ENCODE measurements around the gene CCNY. TPM values are rescaled to one million over a fixed set of nuclear protein-coding genes. Genes with fewer than 3 reads are reported as not detected.

Gene CCNY
- total RNA-seq, 2 donors from 2014 or later, result 40.1 to 84.6 TPM

- Histone ChIP-seq H3K4me1 (ENCODE audit: control insufficient read depth in 1 of 2, low read depth in 2 of 2) (peaks cover 6 to 8% of the 10 kb centered on the region in 2 donors), H3K27me3 (replicated peaks; ENCODE audit: insufficient read depth) (no peaks in the 10 kb centered on the region), H3K36me3 (no peaks in the 10 kb centered on the region), H3K27ac (no peak overlapping the region), H3K4me3 (no peak overlapping the region), H3K9me3 (no peaks in the 10 kb centered on the region)
- ATAC-seq (ENCODE audit: insufficient number of reproducible peaks, low FRiP score, low read depth) (no peak), DNase-seq (ENCODE audit: low spot score) (no peak)
- TF ChIP-seq CTCF (IDR thresholded peaks at IDR 0.05), result no peak
Measured at GRCh38 chr10:35545079-35545657, 208.9 kb downstream of the CCNY start.

- no peak for TF ChIP-seq CTCF (IDR thresholded peaks at IDR 0.05)
- no peaks in the 10 kb centered on the region for H3K36me3 ChIP-seq
- no peak overlapping the region for H3K27ac ChIP-seq
- H3K4me3 ChIP-seq, result no peak overlapping the region
- no peaks in the 10 kb centered on the region for H3K9me3 ChIP-seq
- peaks cover 6 to 8% of the 10 kb centered on the region in 2 donors for H3K4me1 ChIP-seq (ENCODE audit: control insufficient read depth in 1 of 2, low read depth in 2 of 2)
- DNase-seq (ENCODE audit: low spot score), result no peak
- no peaks in the 10 kb centered on the region for H3K27me3 ChIP-seq (replicated peaks; ENCODE audit: insufficient read depth)
- ATAC-seq (ENCODE audit: insufficient number of reproducible peaks, low FRiP score, low read depth), result no peak
Measured at GRCh38 chr10:35545878-35546590, 209.7 kb downstream of the CCNY start.

- Histone ChIP-seq H3K4me1 (ENCODE audit: control insufficient read depth in 1 of 2, low read depth in 2 of 2) (peaks cover 6 to 8% of the 10 kb centered on the region in 2 donors), H3K4me3 (no peak overlapping the region), H3K27me3 (replicated peaks; ENCODE audit: insufficient read depth) (no peaks in the 10 kb centered on the region), H3K9me3 (no peaks in the 10 kb centered on the region), H3K36me3 (no peaks in the 10 kb centered on the region), H3K27ac (no peak overlapping the region)
- ATAC-seq (ENCODE audit: insufficient number of reproducible peaks, low FRiP score, low read depth) (no peak), DNase-seq (ENCODE audit: low spot score) (no peak)
- TF ChIP-seq CTCF (IDR thresholded peaks at IDR 0.05), result no peak
Measured at GRCh38 chr10:35546824-35547225, 210.5 kb downstream of the CCNY start.

GRCh38 chr10:35552650-35553342, 216.5 kb downstream of the CCNY start:
- DNase-seq (ENCODE audit: low spot score), result no peak
- TF ChIP-seq CTCF (IDR thresholded peaks at IDR 0.05), result no peak
- no peak for ATAC-seq (ENCODE audit: insufficient number of reproducible peaks, low FRiP score, low read depth)
- no peaks in the 10 kb centered on the region for H3K27me3 ChIP-seq (replicated peaks; ENCODE audit: insufficient read depth)
- no peak overlapping the region for H3K27ac ChIP-seq
- H3K4me1 ChIP-seq (ENCODE audit: control insufficient read depth in 1 of 2, low read depth in 2 of 2), result no peaks in the 10 kb centered on the region
- peaks cover 9% of the 10 kb centered on the region for H3K36me3 ChIP-seq
- H3K4me3 ChIP-seq, result no peak overlapping the region
- H3K9me3 ChIP-seq, result no peaks in the 10 kb centered on the region

GRCh38 chr10:35554036-35554435, 217.7 kb downstream of the CCNY start:
- no peak overlapping the region for H3K27ac ChIP-seq
- TF ChIP-seq CTCF (IDR thresholded peaks at IDR 0.05), result no peak
- peaks cover 9% of the 10 kb centered on the region for H3K36me3 ChIP-seq
- DNase-seq (ENCODE audit: low spot score) (no peak), ATAC-seq (ENCODE audit: insufficient number of reproducible peaks, low FRiP score, low read depth) (no peak)
- H3K4me1 ChIP-seq (ENCODE audit: control insufficient read depth in 1 of 2, low read depth in 2 of 2), result no peaks in the 10 kb centered on the region
- H3K4me3 ChIP-seq, result no peak overlapping the region
- no peaks in the 10 kb centered on the region for H3K27me3 ChIP-seq (replicated peaks; ENCODE audit: insufficient read depth)
- H3K9me3 ChIP-seq, result no peaks in the 10 kb centered on the region
